ENCODE data around the gene FBXO31.

Gene FBXO31

GRCh38 chr16:87361916-87362619, 21.5 kb downstream of the FBXO31 start:
- DNase-seq: no peak

- DNase-seq: no peak
These were observed 22.5 kb downstream of the FBXO31 start for GRCh38 chr16:87360862-87361610.

- no peak for DNase-seq
These were observed 24.5 kb downstream of the FBXO31 start for GRCh38 chr16:87359121-87359520.

GRCh38 chr16:87358696-87359095, 24.9 kb downstream of the FBXO31 start:
- DNase-seq: no peak

- DNase-seq: no peak
These were observed 25.3 kb downstream of the FBXO31 start for GRCh38 chr16:87358250-87358649.

- DNase-seq: no peak
These were observed 27.1 kb downstream of the FBXO31 start for GRCh38 chr16:87356491-87356853.

- DNase-seq: no peak
These were observed 30.0 kb downstream of the FBXO31 start for GRCh38 chr16:87353613-87354012.

- no peak for DNase-seq
These were observed 30.8 kb downstream of the FBXO31 start for GRCh38 chr16:87352818-87353217.

- no peak for DNase-seq
These were observed 32.3 kb downstream of the FBXO31 start for GRCh38 chr16:87351320-87351698.

- no peak for DNase-seq
These were observed 32.8 kb downstream of the FBXO31 start for GRCh38 chr16:87350681-87351319.

- no peak for DNase-seq
These were observed 33.5 kb downstream of the FBXO31 start for GRCh38 chr16:87350031-87350430.

- no peak for DNase-seq
These were observed 34.9 kb downstream of the FBXO31 start for GRCh38 chr16:87348616-87349157.

- DNase-seq: no peak
These were observed 35.5 kb downstream of the FBXO31 start for GRCh38 chr16:87347932-87348615.

GRCh38 chr16:87346517-87347060, 37.0 kb downstream of the FBXO31 start:
- DNase-seq: no peak

- DNase-seq: no peak
These were observed 37.7 kb downstream of the FBXO31 start for GRCh38 chr16:87345726-87346424.

- DNase-seq: no peak
These were observed 38.5 kb downstream of the FBXO31 start for GRCh38 chr16:87344931-87345631.

- DNase-seq: no peak
These were observed 39.2 kb downstream of the FBXO31 start for GRCh38 chr16:87344165-87344930.

- no peak for DNase-seq
These were observed 39.9 kb downstream of the FBXO31 start for GRCh38 chr16:87343753-87344050.

- no peak for DNase-seq
These were observed 40.4 kb downstream of the FBXO31 start for GRCh38 chr16:87342978-87343752.

GRCh38 chr16:87342504-87342903, 41.1 kb downstream of the FBXO31 start:
- no peak for DNase-seq
